ENCODE data around the gene CELA3B. TPM values are rescaled to one million over a fixed set of nuclear protein-coding genes. Genes with fewer than 3 reads are reported as not detected.
"Not testable (repeated sequence)": the region's sequence is repeated elsewhere in the genome, so short reads cannot be mapped to it uniquely, and the experiment has no call there.

The CELA3B gene
- total RNA-seq, result not detected in 2 replicates

- intact Hi-C loops (cut with micrococcal nuclease), result not testable (repeated sequence)
Observed at GRCh38 chr1:21976703-21977239, at the start of gene CELA3B. CELA3B (plus strand) TSS chr1:21977022; CDS start chr1:21977040, 18 bp downstream.

GRCh38 chr1:21927533-21928237 lies 49.1 kb upstream of the CELA3B start:
- intact Hi-C loops (cut with micrococcal nuclease), result no loop called here

DNA sequence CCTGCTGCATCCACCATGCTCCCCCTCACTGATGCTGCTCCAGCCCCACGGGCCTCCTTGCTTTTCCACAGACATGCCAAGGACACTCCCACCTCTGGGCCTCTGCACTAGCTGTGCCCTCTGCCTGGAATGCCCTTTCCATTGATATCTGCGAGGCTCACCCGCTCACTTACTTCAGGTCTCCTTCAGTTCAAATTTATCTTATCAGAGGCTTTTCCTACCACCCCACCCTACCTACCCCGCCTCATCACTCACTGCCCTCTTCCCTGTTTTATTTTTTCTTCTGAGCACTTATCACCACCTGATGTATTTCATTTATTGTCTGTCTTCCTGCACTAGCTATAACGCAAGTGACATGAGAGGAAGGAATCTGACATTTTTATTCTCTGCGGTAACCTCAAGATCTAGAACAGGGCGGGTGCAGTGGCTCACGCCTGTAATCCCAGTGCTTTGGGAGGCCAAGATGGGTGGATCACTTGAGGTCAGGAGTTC lies 46.7 kb upstream of the CELA3B start:
- intact Hi-C loops (cut with micrococcal nuclease), result no loop called here

DNA sequence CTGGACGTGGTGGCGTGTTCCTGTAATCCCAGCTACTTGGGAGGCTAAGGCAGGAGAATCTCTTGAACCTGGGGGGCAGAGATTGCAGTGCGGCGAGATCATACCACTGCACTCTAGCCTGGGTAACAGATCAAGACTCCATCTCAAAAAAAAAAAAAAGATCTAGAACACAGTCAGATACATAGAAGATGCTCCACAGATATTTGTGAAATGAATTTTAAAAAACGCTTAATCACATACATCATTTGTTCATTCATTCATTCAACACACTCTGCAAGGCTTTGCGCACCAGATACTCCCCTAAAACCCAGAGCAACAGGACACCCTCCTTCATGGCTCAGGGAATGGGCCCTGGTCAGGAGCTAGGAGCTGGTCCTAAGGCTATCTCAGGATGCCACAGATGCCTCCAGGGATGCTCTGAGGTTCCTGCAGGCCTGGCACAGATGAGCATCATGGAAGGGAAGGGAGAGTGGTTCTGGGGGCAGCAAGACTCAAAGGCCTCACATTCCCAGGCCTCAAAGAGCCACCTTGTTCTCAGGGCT lies 46.1 kb upstream of the CELA3B start:
- intact Hi-C loops (cut with micrococcal nuclease), result no loop called here

GRCh38 chr1:21931171-21932093 lies 45.4 kb upstream of the CELA3B start:
- intact Hi-C loops (cut with micrococcal nuclease), result no loop called here

DNA sequence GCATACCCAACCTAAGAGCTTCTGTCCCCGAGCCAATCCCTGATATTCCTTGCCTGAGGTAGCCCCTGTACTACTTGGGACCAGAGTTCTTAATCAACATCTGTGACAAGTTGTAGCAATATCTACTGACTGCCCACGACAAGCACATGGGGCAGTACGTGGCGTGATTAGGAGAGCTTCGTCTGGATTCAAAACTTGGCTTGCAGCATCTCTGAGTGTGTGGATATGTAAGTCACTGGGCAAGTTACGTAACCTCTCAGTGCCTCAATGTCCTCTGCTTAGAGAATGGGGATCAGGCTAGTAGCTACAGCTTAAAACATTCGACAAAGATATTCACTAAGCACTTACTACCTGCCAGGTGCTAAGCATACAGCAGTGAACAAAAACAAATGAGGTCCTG lies 44.7 kb upstream of the CELA3B start:
- intact Hi-C loops (cut with micrococcal nuclease), result no loop called here

GRCh38 chr1:21933397-21934248 lies 43.2 kb upstream of the CELA3B start:
- intact Hi-C loops (cut with micrococcal nuclease), result no loop called here

DNA sequence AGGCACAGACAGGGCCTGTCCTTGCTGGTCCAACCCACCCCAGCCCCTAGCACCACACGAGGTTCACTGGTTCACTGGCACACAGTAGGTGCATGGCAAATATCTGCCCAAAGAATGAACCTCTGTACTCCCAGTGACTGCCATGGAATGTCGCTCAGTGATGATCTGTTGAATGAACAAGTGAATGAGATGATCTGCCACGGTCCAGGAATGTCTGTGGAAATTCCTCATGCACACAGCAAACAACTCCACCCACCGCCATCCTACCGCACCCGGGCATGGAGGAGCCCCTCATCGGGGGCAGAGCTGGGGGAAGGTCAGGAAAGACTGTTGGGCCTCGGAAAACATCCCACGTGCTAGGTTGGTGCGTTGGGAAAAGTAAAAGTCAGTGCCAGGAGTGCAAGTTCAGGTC lies 41.4 kb upstream of the CELA3B start:
- intact Hi-C loops (cut with micrococcal nuclease), result no loop called here

- intact Hi-C loops (cut with micrococcal nuclease), result no loop called here
Observed at GRCh38 chr1:21935891-21936365, 40.9 kb upstream of the CELA3B start.

DNA sequence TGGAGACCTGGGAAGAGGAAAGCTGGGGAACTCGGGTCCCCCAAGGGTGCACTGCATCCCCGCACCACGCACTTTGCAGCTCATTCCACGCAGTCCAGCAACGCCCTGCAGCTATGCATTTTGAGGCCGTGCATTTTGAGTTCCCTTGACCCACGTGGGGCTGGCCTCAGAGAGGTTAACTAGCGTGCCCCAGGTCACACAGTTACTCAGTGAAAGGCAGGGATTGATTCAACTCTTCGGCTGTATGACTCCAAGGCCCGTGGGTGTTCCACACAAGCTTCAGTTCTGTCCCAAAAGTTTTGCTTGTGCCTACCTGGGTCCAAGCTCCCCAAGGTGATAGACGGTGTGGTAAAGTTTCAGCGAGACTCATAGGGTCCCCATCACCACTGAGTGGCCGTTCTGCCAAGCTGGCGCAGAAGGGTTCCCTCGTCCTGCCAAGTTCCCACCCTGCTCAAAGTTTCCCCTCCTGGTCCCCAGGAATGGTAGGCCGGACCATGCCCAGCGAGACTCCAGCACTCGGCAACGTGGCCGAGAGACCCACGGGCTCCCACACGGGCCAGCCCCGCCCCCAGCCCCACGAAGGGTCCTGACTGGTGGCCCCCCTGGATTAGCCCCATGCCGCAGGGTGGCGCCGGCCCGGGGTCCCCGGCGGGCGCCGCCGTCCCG lies 40.3 kb upstream of the CELA3B start:
- intact Hi-C loops (cut with micrococcal nuclease), result loop anchor here (1.0 kb wide), 1 partner anchor 21 kb away; no protein-coding TSS in a partner anchor

GRCh38 chr1:21937034-21937371 lies 39.8 kb upstream of the CELA3B start, which contains the start of gene HSPG2:
HSPG2 (minus strand) TSS chr1:21937310; CDS start chr1:21937217, 93 bp downstream.
- intact Hi-C loops (cut with micrococcal nuclease), result loop anchor here (1.0 kb wide), 1 partner anchor 20 kb away; no protein-coding TSS in a partner anchor

- intact Hi-C loops (cut with micrococcal nuclease), result loop anchor here (1.0 kb wide), 1 partner anchor 20 kb away; no protein-coding TSS in a partner anchor
Observed at GRCh38 chr1:21937372-21938121, 39.3 kb upstream of the CELA3B start.

GRCh38 chr1:21938732-21939538 lies 37.9 kb upstream of the CELA3B start:
- intact Hi-C loops (cut with micrococcal nuclease), result no loop called here

GRCh38 chr1:21939650-21940374 lies 37.0 kb upstream of the CELA3B start:
- intact Hi-C loops (cut with micrococcal nuclease), result no loop called here

GRCh38 chr1:21940492-21940891 lies 36.3 kb upstream of the CELA3B start:
- intact Hi-C loops (cut with micrococcal nuclease), result no loop called here

GRCh38 chr1:21941370-21941769 lies 35.5 kb upstream of the CELA3B start:
- intact Hi-C loops (cut with micrococcal nuclease), result no loop called here

- intact Hi-C loops (cut with micrococcal nuclease), result no loop called here
Observed at GRCh38 chr1:21942464-21942863, 34.4 kb upstream of the CELA3B start.
